Adrenal gland (tissue), 12 donors: ENCODE results near the gene TMEM132D. TPM values are rescaled to one million over a fixed set of nuclear protein-coding genes. Genes with fewer than 3 reads are reported as not detected.

Experiments
- DNase-seq, 7 donors: peaks; one replicate each; pipeline ENCODE4 v3.0.0-alpha.2; 2019 to 2020
- H3K27ac ChIP-seq, 5 donors: fragments of 200-600 bp; sonication (generic) in 4 of 5; 1 replicate in 3 of 5; 2 replicates in 2 of 5; pipeline versions ENCODE4 v1.5.1 to v1.8.0; 2016 to 2020; ENCODE audit warnings: mild to moderate bottlenecking in 1 of 5
- H3K27me3 ChIP-seq: fragments of 200-600 bp; 2 replicates; pipeline ENCODE4 v1.8.0; 2021
- H3K36me3 ChIP-seq, 2 donors: fragments of 200-600 bp; replicated peaks in 1 of 2; 1 replicate in 1 of 2; 2 replicates in 1 of 2; pipeline versions ENCODE4 v1.5.1 to v1.8.0; 2018 to 2022
- H3K4me1 ChIP-seq, 2 donors: fragments of 200-600 bp; replicated peaks in 1 of 2; 1 replicate in 1 of 2; 2 replicates in 1 of 2; pipeline versions ENCODE4 v1.5.1 to v1.8.0; 2018 to 2021
- H3K4me3 ChIP-seq, 4 donors: fragments of 200-600 bp; sonication (generic) in 3 of 4; one replicate each; pipeline ENCODE4 v1.5.1; 2016 to 2018
- H3K9me3 ChIP-seq, 3 donors: fragments of 200-600 bp; sonication (generic) in 1 of 3; replicated peaks in 1 of 3; 1 replicate in 2 of 3; 2 replicates in 1 of 3; pipeline versions ENCODE4 v1.5.1 to v1.8.0; 2016 to 2021
- CTCF ChIP-seq, 6 experiments: fragments of 450-650 bp in 4 of 6; fragments of 200-600 bp in 2 of 6; sonication (generic) in 1 of 6; IDR thresholded peaks; 1 replicate in 5 of 6; 2 replicates in 1 of 6; pipeline versions ENCODE4 v1.5.1 to v1.8.0; 2016 to 2021; ENCODE audit warnings: antibody characterized with exemption in 6 of 6, mild to moderate bottlenecking in 2 of 6, moderate library complexity in 1 of 6
- POLR2A ChIP-seq, 2 donors: fragments of 450-650 bp; IDR thresholded peaks; one replicate each; pipeline ENCODE4 v1.6.1; 2017; ENCODE audit warnings: antibody characterized with exemption in 2 of 2, mild to moderate bottlenecking in 2 of 2, moderate library complexity in 1 of 2
- WGBS, 4 donors: extraction: QIAGEN DNeasy Blood & Tissue Kit in 2 of 4; methylation state at CpG; one replicate each; pipeline versions ENCODE4 v1.1.5 to v1.1.7; 2013 to 2017; 5-methylcytosine and 5-hydroxymethylcytosine counted together
- intact Hi-C, 2 donors: fragments of 100-400 bp; cut with DNase I; formaldehyde crosslinking; loops; one replicate each; pipeline versions ENCODE4 v1.14.1 to v1.15.0; 2022 to 2023
- polyA plus RNA-seq, 3 donors: library from polyadenylated mRNA; stranded (reverse); fragments of 200-250 nt in 2 of 3; fragments of 350-450 nt in 1 of 3; fragmentation: Illumina TruSeq in 1 of 3; extraction: RNeasy Lipid Tissue Mini Kit (QIAGEN cat#74804) in 1 of 3; gene quantifications; one replicate each; pipeline ENCODE4 v1.2.3, GENCODE V29; 2013 to 2014
- total RNA-seq, 9 donors: library from RNA; depleted of rRNA in 4 of 9; stranded (reverse); fragments of >200 nt in 4 of 9; fragments of 120-200 nt in 1 of 9; fragmentation: NEBNext Ultra II Directional in 1 of 9; extraction: Animal tissue kit (Norgen Biotek cat#: 25700) in 1 of 9; gene quantifications; one replicate each; pipeline versions ENCODE4 v1.1.0 to v1.2.4, GENCODE V29; 2013 to 2023
- donor health status: healthy with polysubstance abuse.
- donor health status: Bipolar disorder and iron deficiency.
- donor health status: DM: yes; HTN: yes; CAD: no.
- donor health status: DM: no; HTN: no; CAD: no.
- donor health status: DM: no; HTN: no; CAD: no.
- donor health status: DM: yes; HTN: yes; CAD: no.

The TMEM132D gene
- total and polyA plus RNA-seq, 12 donors = 0.03 to 0.83 (median 0.35) TPM; not detected in 8

- intact Hi-C loops = no loop called here
- Histone ChIP-seq H3K4me3 (no peak overlapping the region), H3K36me3 (no peaks in the 10 kb centered on the region), H3K9me3 (no peaks in the 10 kb centered on the region), H3K27ac (no peak overlapping the region), H3K27me3 (no peaks in the 10 kb centered on the region), H3K4me1 (no peaks in the 10 kb centered on the region)
- TF ChIP-seq POLR2A (IDR thresholded peaks at IDR 0.05) (no peak), CTCF (IDR thresholded peaks at IDR 0.05) (no peak)
- DNase-seq = no peak
- 76 to 81% (median 79%) methylated on average over 12 of the region's 12 CpGs for WGBS, 4 donors
Measured at GRCh38 chr12:129779989-129780388, 123.8 kb downstream of the TMEM132D start.

- no peak for DNase-seq
- Histone ChIP-seq H3K4me1 (no peaks in the 10 kb centered on the region), H3K9me3 (no peaks in the 10 kb centered on the region), H3K27ac (no peak overlapping the region), H3K4me3 (no peak overlapping the region), H3K27me3 (no peaks in the 10 kb centered on the region), H3K36me3 (no peaks in the 10 kb centered on the region)
- no peak for TF ChIP-seq CTCF (IDR thresholded peaks at IDR 0.05)
- TF ChIP-seq POLR2A (IDR thresholded peaks at IDR 0.05) = no peak
- intact Hi-C loops = no loop called here
- 79 to 87% (median 84%) methylated on average over 5 of the region's 5 CpGs for WGBS, 4 donors
Measured at GRCh38 chr12:129779033-129779432, 124.8 kb downstream of the TMEM132D start.

- no peak for TF ChIP-seq CTCF (IDR thresholded peaks at IDR 0.05)
- no peaks in the 10 kb centered on the region for H3K27me3 ChIP-seq
- no peaks in the 10 kb centered on the region for H3K9me3 ChIP-seq
- H3K4me1 ChIP-seq = no peaks in the 10 kb centered on the region
- H3K36me3 ChIP-seq = no peaks in the 10 kb centered on the region
- 71 to 82% (median 76%) methylated on average over 10 of the region's 10 CpGs for WGBS, 4 donors
- H3K27ac ChIP-seq = no peak overlapping the region
- no peak overlapping the region for H3K4me3 ChIP-seq
- no peak for DNase-seq
- intact Hi-C loops = no loop called here
Measured at GRCh38 chr12:129776977-129777667, 126.7 kb downstream of the TMEM132D start.

- WGBS, 4 donors = 66 to 71% (median 67%) methylated on average over 17 of the region's 17 CpGs
- DNase-seq = no peak
- Histone ChIP-seq H3K4me3 (no peak overlapping the region), H3K36me3 (no peaks in the 10 kb centered on the region), H3K27ac (no peak overlapping the region), H3K9me3 (no peaks in the 10 kb centered on the region), H3K27me3 (no peaks in the 10 kb centered on the region), H3K4me1 (no peaks in the 10 kb centered on the region)
- intact Hi-C loops = no loop called here
- TF ChIP-seq CTCF (IDR thresholded peaks at IDR 0.05) (no peak), POLR2A (IDR thresholded peaks at IDR 0.05) (no peak)
Measured at GRCh38 chr12:129772501-129773493, 131.0 kb downstream of the TMEM132D start.
